Suprapubic skin (tissue), 4 donors: Measurements from ENCODE around the gene MCL1. TPM values are rescaled to one million over a fixed set of nuclear protein-coding genes. Genes with fewer than 3 reads are reported as not detected.

Experiments used
- DNase-seq, 2 donors: peaks; one replicate each; pipeline ENCODE4 v3.0.0-alpha.2; 2019; ENCODE audit warnings: low spot score in 2 of 2
- H3K27ac ChIP-seq: fragments of 200-600 bp; sonication (generic); one replicate; pipeline ENCODE4 v1.5.1; 2019
- H3K27me3 ChIP-seq: fragments of 200-600 bp; sonication (generic); one replicate; pipeline ENCODE4 v1.5.1; 2019
- H3K36me3 ChIP-seq: fragments of 200-600 bp; sonication (generic); one replicate; pipeline ENCODE4 v1.5.1; 2019
- H3K4me1 ChIP-seq: fragments of 200-600 bp; sonication (generic); one replicate; pipeline ENCODE4 v1.5.1; 2019
- H3K4me3 ChIP-seq: fragments of 200-600 bp; sonication (generic); one replicate; pipeline ENCODE4 v1.5.1; 2019; ENCODE audit warnings: mild to moderate bottlenecking
- H3K9me3 ChIP-seq: fragments of 200-600 bp; sonication (generic); one replicate; pipeline ENCODE4 v1.5.1; 2019
- EP300 ChIP-seq: sonication (generic); formaldehyde crosslinking; IDR thresholded peaks from one replicate; pipeline ENCODE4 v1.6.1; 2017; ENCODE audit warnings: antibody characterized with exemption
- POLR2A ChIP-seq, 2 donors: fragments of 450-650 bp; IDR thresholded peaks; one replicate each; pipeline ENCODE4 v1.6.1; 2017; ENCODE audit warnings: antibody characterized with exemption in 2 of 2, mild to moderate bottlenecking in 2 of 2, moderate library complexity in 2 of 2
- POLR2AphosphoS5 ChIP-seq, 3 donors: sonication (generic); formaldehyde crosslinking; IDR thresholded peaks; one replicate each; pipeline ENCODE4 v1.6.1; 2017; ENCODE audit warnings: antibody characterized with exemption in 3 of 3
- WGBS: methylation state at CpG from one replicate; pipeline ENCODE4 v1.1.5; 2018; 5-methylcytosine and 5-hydroxymethylcytosine counted together
- total RNA-seq, 4 donors: library from RNA; depleted of rRNA; stranded (reverse); fragments of >200 nt; gene quantifications; one replicate each; pipeline ENCODE4 v1.1.0, GENCODE V29; 2016
- TF ChIP-seq, protein P1 (sequence below), 2 donors: fragments of 200-600 bp in 1 of 2; fragments of 450-650 bp in 1 of 2; sonication (generic) in 1 of 2; IDR thresholded peaks; one replicate each; pipeline ENCODE4 v1.5.1; 2016 to 2019; ENCODE audit warnings: antibody characterized with exemption in 2 of 2, mild to moderate bottlenecking in 1 of 2, moderate library complexity in 1 of 2

The MCL1 gene
- total RNA-seq, 4 donors from 2014 or later = 211 to 307 (median 270) TPM

- Histone ChIP-seq H3K9me3 (no peaks in the 10 kb centered on the region), H3K4me1 (peaks cover 87% of the 10 kb centered on the region), H3K36me3 (no peaks in the 10 kb centered on the region), H3K4me3 (peak overlapping the region; percentile 6), H3K27me3 (no peaks in the 10 kb centered on the region), H3K27ac (peak overlapping the region; percentile 100)
- 24% methylated on average over 4 of the region's 4 CpGs for WGBS
- DNase-seq = peak in 1 of 2 donors; percentile 79
- TF ChIP-seq EP300 = no peak
- no peak for TF ChIP-seq POLR2AphosphoS5 (IDR thresholded peaks at IDR 0.05)
Measured at GRCh38 chr1:150563340-150564038, 15.9 kb downstream of the MCL1 start.

- Histone ChIP-seq H3K4me1 (peaks cover 86% of the 10 kb centered on the region), H3K27ac (peak overlapping the region; percentile 100), H3K4me3 (peak overlapping the region; percentile 57), H3K9me3 (no peaks in the 10 kb centered on the region), H3K36me3 (no peaks in the 10 kb centered on the region), H3K27me3 (no peaks in the 10 kb centered on the region)
- WGBS = 21% methylated on average over 4 of the region's 4 CpGs
- no peak for TF ChIP-seq POLR2AphosphoS5 (IDR thresholded peaks at IDR 0.05)
- TF ChIP-seq, protein P1, sequence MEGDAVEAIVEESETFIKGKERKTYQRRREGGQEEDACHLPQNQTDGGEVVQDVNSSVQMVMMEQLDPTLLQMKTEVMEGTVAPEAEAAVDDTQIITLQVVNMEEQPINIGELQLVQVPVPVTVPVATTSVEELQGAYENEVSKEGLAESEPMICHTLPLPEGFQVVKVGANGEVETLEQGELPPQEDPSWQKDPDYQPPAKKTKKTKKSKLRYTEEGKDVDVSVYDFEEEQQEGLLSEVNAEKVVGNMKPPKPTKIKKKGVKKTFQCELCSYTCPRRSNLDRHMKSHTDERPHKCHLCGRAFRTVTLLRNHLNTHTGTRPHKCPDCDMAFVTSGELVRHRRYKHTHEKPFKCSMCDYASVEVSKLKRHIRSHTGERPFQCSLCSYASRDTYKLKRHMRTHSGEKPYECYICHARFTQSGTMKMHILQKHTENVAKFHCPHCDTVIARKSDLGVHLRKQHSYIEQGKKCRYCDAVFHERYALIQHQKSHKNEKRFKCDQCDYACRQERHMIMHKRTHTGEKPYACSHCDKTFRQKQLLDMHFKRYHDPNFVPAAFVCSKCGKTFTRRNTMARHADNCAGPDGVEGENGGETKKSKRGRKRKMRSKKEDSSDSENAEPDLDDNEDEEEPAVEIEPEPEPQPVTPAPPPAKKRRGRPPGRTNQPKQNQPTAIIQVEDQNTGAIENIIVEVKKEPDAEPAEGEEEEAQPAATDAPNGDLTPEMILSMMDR (IDR thresholded peaks at IDR 0.05) = no peak
- no peak for TF ChIP-seq POLR2A (IDR thresholded peaks at IDR 0.05)
- no peak for TF ChIP-seq EP300
- peak in 1 of 2 donors; percentile 80 for DNase-seq
Measured at GRCh38 chr1:150562446-150563339, 16.7 kb downstream of the MCL1 start.

DNA sequence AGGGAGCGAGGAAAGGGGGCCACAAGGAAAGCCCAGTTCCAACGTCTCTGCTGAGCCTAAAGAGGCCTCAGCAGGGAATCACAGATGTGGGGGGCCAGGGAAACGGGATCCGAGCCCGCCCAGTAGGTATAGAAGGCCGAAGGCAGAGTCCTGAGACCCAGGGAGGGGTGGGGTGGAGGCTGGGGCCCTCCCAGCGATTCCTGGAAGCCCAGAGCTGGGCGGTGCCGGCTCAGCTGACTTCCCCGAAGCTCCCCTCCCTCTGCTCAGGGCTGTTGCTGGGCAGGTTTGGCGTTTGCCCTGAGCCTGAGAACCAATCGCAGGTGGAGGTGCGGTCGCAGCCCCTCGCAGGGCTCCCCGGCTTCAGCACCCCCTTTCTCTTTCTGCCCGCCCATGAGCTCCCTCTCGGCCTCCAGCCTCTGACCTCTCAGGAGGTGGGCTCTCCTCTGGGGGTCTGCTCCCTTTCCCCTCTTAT, 17.4 kb downstream of the MCL1 start:
- TF ChIP-seq POLR2AphosphoS5 (IDR thresholded peaks at IDR 0.05) = peak; percentile 86 to 99 (median 92)
- TF ChIP-seq EP300 = peak; percentile 71
- TF ChIP-seq POLR2A (IDR thresholded peaks at IDR 0.05) = peak in 1 of 2 donors; percentile 37
- TF ChIP-seq, protein P1 (IDR thresholded peaks at IDR 0.05) = no peak
- Histone ChIP-seq H3K27ac (peak overlapping the region; percentile 100), H3K27me3 (no peaks in the 10 kb centered on the region), H3K9me3 (no peaks in the 10 kb centered on the region), H3K36me3 (peaks cover 6% of the 10 kb centered on the region), H3K4me3 (peak overlapping the region; percentile 57), H3K4me1 (peaks cover 83% of the 10 kb centered on the region)
- DNase-seq = peak; percentile 97
- WGBS = 0% methylated on average over 12 of the region's 18 CpGs

GRCh38 chr1:150561254-150561973, 18.0 kb downstream of the MCL1 start:
- WGBS = 2% methylated on average over 15 of the region's 32 CpGs
- TF ChIP-seq, protein P1 (IDR thresholded peaks at IDR 0.05) = no peak
- peak; percentile 87 to 95 (median 90) for TF ChIP-seq POLR2AphosphoS5 (IDR thresholded peaks at IDR 0.05)
- peak; percentile 81 for TF ChIP-seq EP300
- peak; percentile 72 to 90 for TF ChIP-seq POLR2A (IDR thresholded peaks at IDR 0.05)

DNA sequence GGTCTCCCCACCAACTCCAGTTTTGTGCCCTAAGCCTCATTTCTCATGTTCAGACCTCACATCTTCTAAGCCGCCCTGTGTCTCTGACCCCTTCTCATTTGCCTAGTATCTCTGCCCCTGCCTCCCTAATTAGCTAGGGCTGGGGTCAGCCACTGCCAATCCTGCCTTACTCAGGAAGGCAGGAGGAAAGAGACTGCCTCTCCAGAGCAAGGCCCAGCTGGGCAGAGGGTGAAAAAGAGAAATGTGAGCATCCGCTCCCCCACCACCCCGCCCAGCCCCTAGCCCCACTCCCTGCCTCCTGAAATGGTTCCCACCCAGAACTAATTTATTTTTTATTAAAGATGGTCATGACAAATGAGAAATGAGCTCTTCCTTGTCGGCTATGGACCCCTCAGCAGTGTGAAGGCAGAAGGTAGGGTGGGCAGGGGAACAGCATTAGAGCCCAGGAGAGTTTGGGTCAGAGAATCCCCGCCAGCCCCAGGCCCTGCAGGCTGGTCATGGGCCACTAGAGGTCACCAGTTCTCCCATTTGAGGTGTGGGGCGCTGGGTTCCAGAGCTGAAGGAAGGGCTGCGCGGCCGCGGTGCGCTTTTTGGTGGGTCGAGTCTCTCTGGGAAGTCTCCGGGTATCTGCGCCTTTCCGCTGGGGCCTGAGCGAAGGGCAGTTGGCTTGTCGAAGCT, 18.7 kb downstream of the MCL1 start:
- Histone ChIP-seq H3K9me3 (no peaks in the 10 kb centered on the region), H3K4me3 (peak overlapping the region; percentile 57), H3K36me3 (peaks cover 19% of the 10 kb centered on the region), H3K27ac (peak overlapping the region; percentile 100), H3K27me3 (no peaks in the 10 kb centered on the region), H3K4me1 (peaks cover 70% of the 10 kb centered on the region)
- TF ChIP-seq, protein P1 (IDR thresholded peaks at IDR 0.05) = peak; percentile 72 to 84
- TF ChIP-seq EP300 = no peak
- WGBS = 29% methylated on average over 6 of the region's 17 CpGs
- DNase-seq = peak; percentile 94 to 95

More at GRCh38 chr1:150561254-150561973, 18.0 kb downstream of the MCL1 start:
- H3K27ac ChIP-seq = peak overlapping the region; percentile 100
- DNase-seq = peak; percentile 95 to 97
- H3K4me1 ChIP-seq = peaks cover 77% of the 10 kb centered on the region
- peak overlapping the region; percentile 57 for H3K4me3 ChIP-seq
- no peaks in the 10 kb centered on the region for H3K9me3 ChIP-seq
- no peaks in the 10 kb centered on the region for H3K27me3 ChIP-seq
- H3K36me3 ChIP-seq = peaks cover 12% of the 10 kb centered on the region
